PFSK-1 (cell line): ENCODE results near the gene RBM20.

Experiments
- FOXP2 ChIP-seq: optimal IDR thresholded peaks from 2 replicates; pipeline ENCODE3; 2011; ENCODE audit warnings: borderline replicate concordance, control low read depth, inconsistent platforms; ENCODE audit not compliant: insufficient read depth; ENCODE audit errors: extremely low read length, extremely low read depth
- POLR2AphosphoS5 ChIP-seq: IDR thresholded peaks from 2 replicates; pipeline ENCODE4 v1.6.1; 2012; ENCODE audit warnings: low read depth, mild to moderate bottlenecking, control low read depth, low read length, moderate library complexity
- SIN3A ChIP-seq: IDR thresholded peaks from 2 replicates; pipeline ENCODE4 v1.6.1; 2012; ENCODE audit warnings: mild to moderate bottlenecking, low read length, moderate library complexity, borderline replicate concordance; ENCODE audit not compliant: insufficient read depth
- TAF1 ChIP-seq: IDR thresholded peaks from 2 replicates; pipeline ENCODE4 v1.6.1; 2012; ENCODE audit warnings: low read length, control low read depth, borderline replicate concordance; ENCODE audit not compliant: insufficient read depth
- TF ChIP-seq, protein P1 (sequence below), 2 experiments: IDR thresholded peaks; 2 replicates each; pipeline versions ENCODE4 v1.6.1 to v1.8.0; 2011 to 2012; ENCODE audit warnings: low read depth in 2 of 2, low read length in 2 of 2, control low read depth in 1 of 2, inconsistent platforms in 1 of 2, mild to moderate bottlenecking in 1 of 2, moderate library complexity in 1 of 2; ENCODE audit not compliant: insufficient read depth in 1 of 2

The RBM20 gene

DNA sequence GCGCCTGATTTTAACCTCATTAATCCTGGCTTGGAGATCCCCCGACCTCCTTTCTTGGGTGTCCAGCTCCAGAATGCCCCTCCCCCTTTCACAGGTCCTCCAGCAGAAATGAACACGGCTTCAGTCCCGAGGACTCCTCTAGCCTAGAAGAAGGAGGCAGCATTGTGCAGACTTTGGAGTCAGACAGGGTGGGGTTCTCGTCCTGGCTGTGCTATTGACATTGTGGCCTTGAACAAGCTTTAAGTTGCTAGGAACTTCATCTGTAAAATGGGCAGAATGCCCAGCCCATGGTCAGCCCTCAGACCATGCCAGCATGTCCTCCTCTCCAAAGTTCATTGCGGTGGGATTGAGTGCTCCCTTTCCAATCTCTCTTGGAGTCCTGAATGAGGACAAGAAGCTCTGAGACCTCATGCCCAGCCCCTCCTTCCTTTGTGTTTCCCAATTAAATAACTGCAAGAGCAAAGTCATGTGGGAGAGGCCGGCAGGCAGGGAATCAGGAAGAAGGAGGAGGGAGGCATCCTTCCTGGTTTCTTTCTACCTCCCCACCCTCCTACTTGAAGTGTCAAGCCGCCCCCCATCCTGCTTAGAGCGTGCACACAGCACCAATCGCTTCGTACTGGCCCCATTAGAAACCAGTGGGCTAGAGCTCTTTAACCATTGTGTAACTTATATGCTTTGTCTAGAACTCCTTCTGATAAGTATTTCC, 86.4 kb downstream of the RBM20 start:
- TF ChIP-seq, protein P1, sequence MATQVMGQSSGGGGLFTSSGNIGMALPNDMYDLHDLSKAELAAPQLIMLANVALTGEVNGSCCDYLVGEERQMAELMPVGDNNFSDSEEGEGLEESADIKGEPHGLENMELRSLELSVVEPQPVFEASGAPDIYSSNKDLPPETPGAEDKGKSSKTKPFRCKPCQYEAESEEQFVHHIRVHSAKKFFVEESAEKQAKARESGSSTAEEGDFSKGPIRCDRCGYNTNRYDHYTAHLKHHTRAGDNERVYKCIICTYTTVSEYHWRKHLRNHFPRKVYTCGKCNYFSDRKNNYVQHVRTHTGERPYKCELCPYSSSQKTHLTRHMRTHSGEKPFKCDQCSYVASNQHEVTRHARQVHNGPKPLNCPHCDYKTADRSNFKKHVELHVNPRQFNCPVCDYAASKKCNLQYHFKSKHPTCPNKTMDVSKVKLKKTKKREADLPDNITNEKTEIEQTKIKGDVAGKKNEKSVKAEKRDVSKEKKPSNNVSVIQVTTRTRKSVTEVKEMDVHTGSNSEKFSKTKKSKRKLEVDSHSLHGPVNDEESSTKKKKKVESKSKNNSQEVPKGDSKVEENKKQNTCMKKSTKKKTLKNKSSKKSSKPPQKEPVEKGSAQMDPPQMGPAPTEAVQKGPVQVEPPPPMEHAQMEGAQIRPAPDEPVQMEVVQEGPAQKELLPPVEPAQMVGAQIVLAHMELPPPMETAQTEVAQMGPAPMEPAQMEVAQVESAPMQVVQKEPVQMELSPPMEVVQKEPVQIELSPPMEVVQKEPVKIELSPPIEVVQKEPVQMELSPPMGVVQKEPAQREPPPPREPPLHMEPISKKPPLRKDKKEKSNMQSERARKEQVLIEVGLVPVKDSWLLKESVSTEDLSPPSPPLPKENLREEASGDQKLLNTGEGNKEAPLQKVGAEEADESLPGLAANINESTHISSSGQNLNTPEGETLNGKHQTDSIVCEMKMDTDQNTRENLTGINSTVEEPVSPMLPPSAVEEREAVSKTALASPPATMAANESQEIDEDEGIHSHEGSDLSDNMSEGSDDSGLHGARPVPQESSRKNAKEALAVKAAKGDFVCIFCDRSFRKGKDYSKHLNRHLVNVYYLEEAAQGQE (IDR thresholded peaks at IDR 0.05; ENCODE audit: insufficient read depth in 1 of 2, low read depth in 2 of 2, low read length in 2 of 2): no peak
- no peak for TF ChIP-seq FOXP2
- no peak for TF ChIP-seq TAF1
- TF ChIP-seq POLR2AphosphoS5: no peak
- no peak for TF ChIP-seq SIN3A

DNA sequence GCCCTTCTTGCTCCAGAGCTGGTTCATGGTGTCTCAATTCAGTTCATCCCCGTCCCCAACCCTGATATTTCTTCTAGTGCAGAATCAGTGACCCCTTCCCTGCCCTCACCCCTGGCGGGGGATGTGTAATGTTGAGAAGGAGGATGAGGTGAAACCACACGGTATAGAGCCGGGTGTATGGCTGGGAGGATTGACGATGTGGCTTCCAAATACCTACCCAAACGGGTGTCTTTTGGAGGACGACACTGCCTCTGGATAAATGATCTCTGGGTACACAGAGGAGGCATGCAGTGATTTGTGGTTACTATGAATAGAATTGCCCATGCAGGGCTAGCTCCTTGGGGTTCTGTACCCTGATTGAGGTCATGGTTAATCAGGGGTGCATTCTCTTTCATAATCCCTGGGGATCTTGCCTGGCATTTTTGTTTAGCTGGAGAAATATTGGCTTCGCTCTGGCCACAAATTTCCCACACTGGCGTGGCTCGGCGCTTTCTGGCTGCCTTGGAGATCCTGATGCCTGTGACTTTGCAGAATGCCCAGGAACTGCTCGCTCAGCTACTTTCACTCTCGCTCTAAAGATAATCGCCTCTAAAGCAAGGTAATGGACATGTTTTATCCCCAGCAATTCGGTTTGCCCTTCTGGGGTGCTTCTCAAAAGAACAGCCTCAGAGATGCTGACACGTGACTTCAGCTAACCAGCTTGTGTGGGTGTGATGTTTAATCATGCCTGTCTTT, 89.2 kb downstream of the RBM20 start:
- TF ChIP-seq FOXP2: no peak
- TF ChIP-seq POLR2AphosphoS5: no peak
- TF ChIP-seq, protein P1 (IDR thresholded peaks at IDR 0.05; ENCODE audit: insufficient read depth in 1 of 2, low read depth in 2 of 2, low read length in 2 of 2): no peak
- no peak for TF ChIP-seq SIN3A
- TF ChIP-seq TAF1: no peak

DNA sequence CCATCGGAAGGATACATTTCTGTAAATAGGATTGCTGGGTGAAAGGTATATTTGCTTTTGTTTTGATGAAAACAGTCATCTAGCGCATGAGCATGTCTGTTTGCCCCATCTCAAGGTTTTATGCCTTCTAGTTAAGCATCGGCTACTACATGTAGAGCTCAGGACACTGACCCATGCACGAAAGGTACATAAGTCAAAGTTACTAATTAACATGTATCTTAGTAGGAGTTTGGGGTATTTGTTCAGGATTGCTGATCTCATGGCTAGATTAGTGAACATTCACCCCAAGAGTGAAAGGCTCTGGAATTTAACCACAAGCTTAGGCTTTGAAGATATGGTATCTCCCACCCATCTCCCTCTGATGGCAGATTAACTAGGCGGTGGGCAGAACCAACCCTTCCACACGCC, 91.5 kb downstream of the RBM20 start:
- TF ChIP-seq POLR2AphosphoS5 (no peak), SIN3A (no peak), FOXP2 (no peak), TAF1 (no peak)
- TF ChIP-seq, protein P1 (IDR thresholded peaks at IDR 0.05; ENCODE audit: insufficient read depth in 1 of 2, low read depth in 2 of 2, low read length in 2 of 2): no peak

DNA sequence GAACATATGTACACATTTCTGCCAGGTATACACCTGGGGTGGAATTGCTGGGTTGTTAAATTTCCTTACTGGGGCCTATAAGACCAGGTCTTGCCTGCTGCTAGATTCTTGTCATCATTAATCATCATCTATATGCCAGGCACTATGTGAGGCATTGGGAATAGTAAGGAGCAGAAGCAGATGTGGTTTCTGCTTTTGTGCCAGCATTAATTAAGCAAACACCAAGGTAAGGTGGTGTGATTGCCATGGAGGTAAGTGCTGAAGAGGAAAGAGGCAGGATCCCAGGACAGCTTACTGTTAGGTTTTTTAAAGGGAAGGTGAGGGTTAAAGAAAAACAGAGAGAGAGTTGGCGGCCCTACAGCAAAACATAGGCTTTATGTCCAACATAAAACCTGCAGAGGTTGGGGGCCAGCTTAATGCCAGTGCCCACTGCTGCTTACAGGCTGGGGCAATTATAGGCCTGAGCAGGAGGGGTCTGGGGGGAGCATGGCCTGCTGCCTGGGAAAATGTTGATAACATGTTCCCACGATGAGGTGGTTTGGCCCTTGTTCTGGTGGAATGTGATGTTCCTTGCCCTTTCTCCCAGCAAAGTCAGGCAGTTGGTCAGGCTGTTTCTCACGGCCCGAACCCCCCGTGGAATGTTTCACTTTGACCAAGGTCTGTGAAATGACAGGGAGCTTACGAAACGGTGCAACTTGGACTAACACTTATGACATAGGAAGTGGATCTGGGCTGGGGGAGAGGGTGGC, 93.9 kb downstream of the RBM20 start:
- TF ChIP-seq, protein P1 (IDR thresholded peaks at IDR 0.05; ENCODE audit: insufficient read depth in 1 of 2, low read depth in 2 of 2, low read length in 2 of 2): no peak
- TF ChIP-seq TAF1: no peak
- no peak for TF ChIP-seq FOXP2
- no peak for TF ChIP-seq POLR2AphosphoS5
- no peak for TF ChIP-seq SIN3A
